GM19035 (cell line): Measurements from ENCODE around the gene TAS2R10.
"Not testable (repeated sequence)": the region's sequence is repeated elsewhere in the genome, so short reads cannot be mapped to it uniquely, and the experiment has no call there.

Experiments used
- ATAC-seq: cut with Tn5 transposase; IDR thresholded peaks from one replicate; pipeline ENCODE4 v1.9.1; 2021; ENCODE audit not compliant: unreplicated experiment

TAS2R10 gene

GRCh38 chr12:10826258-10826657, at the start of gene TAS2R10:
Gene TAS2R10, minus strand, starts transcription at chr12:10826358. Its CDS starts 89 bp downstream, at chr12:10826269.
- no peak for ATAC-seq

GRCh38 chr12:10873378-10873777, 47.2 kb upstream of the TAS2R10 start:
- no peak for ATAC-seq

GRCh38 chr12:10867381-10867780, 41.2 kb upstream of the TAS2R10 start:
- ATAC-seq: no peak

GRCh38 chr12:10863512-10864218, 37.5 kb upstream of the TAS2R10 start:
- no peak for ATAC-seq

GRCh38 chr12:10861366-10861765, 35.2 kb upstream of the TAS2R10 start:
- ATAC-seq: no peak

- ATAC-seq: no peak
Measured at GRCh38 chr12:10855807-10856206, 29.6 kb upstream of the TAS2R10 start.

GRCh38 chr12:10853776-10854175, 27.6 kb upstream of the TAS2R10 start:
- no peak for ATAC-seq

- no peak for ATAC-seq
Measured at GRCh38 chr12:10851243-10851858, 25.2 kb upstream of the TAS2R10 start.

- ATAC-seq: no peak
Measured at GRCh38 chr12:10849425-10849878, 23.3 kb upstream of the TAS2R10 start, which contains the start of gene PRR4. Gene PRR4, minus strand, starts transcription at chr12:10849475. Its CDS starts 38 bp downstream, at chr12:10849437.

GRCh38 chr12:10847744-10848143, 21.6 kb upstream of the TAS2R10 start:
- ATAC-seq: no peak

GRCh38 chr12:10842862-10843261, 16.7 kb upstream of the TAS2R10 start:
- ATAC-seq: no peak

- no peak for ATAC-seq
Measured at GRCh38 chr12:10838461-10838860, 12.3 kb upstream of the TAS2R10 start.

- ATAC-seq: no peak
Measured at GRCh38 chr12:10829994-10830393, 3.8 kb upstream of the TAS2R10 start.

- ATAC-seq: no peak
Measured at GRCh38 chr12:10824957-10825356, 1.2 kb downstream of the TAS2R10 start.

- no peak for ATAC-seq
Measured at GRCh38 chr12:10811883-10812536, 14.1 kb downstream of the TAS2R10 start.

- ATAC-seq: no peak
Measured at GRCh38 chr12:10810068-10810467, 16.1 kb downstream of the TAS2R10 start, which contains the start of gene TAS2R9. Gene TAS2R9, minus strand, starts transcription at chr12:10810168. Its CDS starts 93 bp downstream, at chr12:10810075.

- ATAC-seq: no peak
Measured at GRCh38 chr12:10807186-10807585, 19.0 kb downstream of the TAS2R10 start, which contains the start of gene TAS2R8. Gene TAS2R8, minus strand, starts transcription at chr12:10807286. Its CDS starts 306 bp downstream, at chr12:10806980.

- no peak for ATAC-seq
Measured at GRCh38 chr12:10802587-10802986, 23.6 kb downstream of the TAS2R10 start, which contains the start of gene TAS2R7. Gene TAS2R7, minus strand, starts transcription at chr12:10802627. Its CDS starts 57 bp downstream, at chr12:10802570.

GRCh38 chr12:10801741-10802140, 24.4 kb downstream of the TAS2R10 start:
- ATAC-seq: no peak

- no peak for ATAC-seq
Measured at GRCh38 chr12:10794222-10794621, 31.9 kb downstream of the TAS2R10 start.

- not testable (repeated sequence) for ATAC-seq
Measured at GRCh38 chr12:10791769-10792168, 34.4 kb downstream of the TAS2R10 start.
